ENCODE measurements around the gene MED1. TPM values are rescaled to one million over a fixed set of nuclear protein-coding genes. Genes with fewer than 3 reads are reported as not detected.

MED1 gene
- total RNA-seq, 1 donor from 2014 or later = 44.4 TPM

DNA sequence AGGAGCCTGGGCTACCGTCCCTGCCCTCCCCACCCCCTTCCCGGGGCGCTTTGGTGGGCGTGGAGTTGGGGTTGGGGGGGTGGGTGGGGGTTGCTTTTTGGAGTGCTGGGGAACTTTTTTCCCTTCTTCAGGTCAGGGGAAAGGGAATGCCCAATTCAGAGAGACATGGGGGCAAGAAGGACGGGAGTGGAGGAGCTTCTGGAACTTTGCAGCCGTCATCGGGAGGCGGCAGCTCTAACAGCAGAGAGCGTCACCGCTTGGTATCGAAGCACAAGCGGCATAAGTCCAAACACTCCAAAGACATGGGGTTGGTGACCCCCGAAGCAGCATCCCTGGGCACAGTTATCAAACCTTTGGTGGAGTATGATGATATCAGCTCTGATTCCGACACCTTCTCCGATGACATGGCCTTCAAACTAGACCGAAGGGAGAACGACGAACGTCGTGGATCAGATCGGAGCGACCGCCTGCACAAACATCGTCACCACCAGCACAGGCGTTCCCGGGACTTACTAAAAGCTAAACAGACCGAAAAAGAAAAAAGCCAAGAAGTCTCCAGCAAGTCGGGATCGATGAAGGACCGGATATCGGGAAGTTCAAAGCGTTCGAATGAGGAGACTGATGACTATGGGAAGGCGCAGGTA is 11.0 kb upstream of the MED1 start:
- Mint-ChIP-seq H3K4me1 (peaks cover 30% of the 10 kb centered on the region), H3K27ac (peak overlapping the region; percentile 100), H3K9me3 (no peaks in the 10 kb centered on the region), H3K36me3 (peaks cover 2% of the 10 kb centered on the region), H3K4me3 (peak overlapping the region; percentile 96), H3K27me3 (ENCODE audit: low read depth) (no peaks in the 10 kb centered on the region)
- DNase-seq (ENCODE audit: low spot score in 2 of 2, unreplicated experiment in 2 of 2) = peak in 1 of 2 experiments; percentile 41
- TF ChIP-seq, protein P1, sequence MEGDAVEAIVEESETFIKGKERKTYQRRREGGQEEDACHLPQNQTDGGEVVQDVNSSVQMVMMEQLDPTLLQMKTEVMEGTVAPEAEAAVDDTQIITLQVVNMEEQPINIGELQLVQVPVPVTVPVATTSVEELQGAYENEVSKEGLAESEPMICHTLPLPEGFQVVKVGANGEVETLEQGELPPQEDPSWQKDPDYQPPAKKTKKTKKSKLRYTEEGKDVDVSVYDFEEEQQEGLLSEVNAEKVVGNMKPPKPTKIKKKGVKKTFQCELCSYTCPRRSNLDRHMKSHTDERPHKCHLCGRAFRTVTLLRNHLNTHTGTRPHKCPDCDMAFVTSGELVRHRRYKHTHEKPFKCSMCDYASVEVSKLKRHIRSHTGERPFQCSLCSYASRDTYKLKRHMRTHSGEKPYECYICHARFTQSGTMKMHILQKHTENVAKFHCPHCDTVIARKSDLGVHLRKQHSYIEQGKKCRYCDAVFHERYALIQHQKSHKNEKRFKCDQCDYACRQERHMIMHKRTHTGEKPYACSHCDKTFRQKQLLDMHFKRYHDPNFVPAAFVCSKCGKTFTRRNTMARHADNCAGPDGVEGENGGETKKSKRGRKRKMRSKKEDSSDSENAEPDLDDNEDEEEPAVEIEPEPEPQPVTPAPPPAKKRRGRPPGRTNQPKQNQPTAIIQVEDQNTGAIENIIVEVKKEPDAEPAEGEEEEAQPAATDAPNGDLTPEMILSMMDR (IDR thresholded peaks at IDR 0.05; ENCODE audit: unreplicated experiment) = no peak

DNA sequence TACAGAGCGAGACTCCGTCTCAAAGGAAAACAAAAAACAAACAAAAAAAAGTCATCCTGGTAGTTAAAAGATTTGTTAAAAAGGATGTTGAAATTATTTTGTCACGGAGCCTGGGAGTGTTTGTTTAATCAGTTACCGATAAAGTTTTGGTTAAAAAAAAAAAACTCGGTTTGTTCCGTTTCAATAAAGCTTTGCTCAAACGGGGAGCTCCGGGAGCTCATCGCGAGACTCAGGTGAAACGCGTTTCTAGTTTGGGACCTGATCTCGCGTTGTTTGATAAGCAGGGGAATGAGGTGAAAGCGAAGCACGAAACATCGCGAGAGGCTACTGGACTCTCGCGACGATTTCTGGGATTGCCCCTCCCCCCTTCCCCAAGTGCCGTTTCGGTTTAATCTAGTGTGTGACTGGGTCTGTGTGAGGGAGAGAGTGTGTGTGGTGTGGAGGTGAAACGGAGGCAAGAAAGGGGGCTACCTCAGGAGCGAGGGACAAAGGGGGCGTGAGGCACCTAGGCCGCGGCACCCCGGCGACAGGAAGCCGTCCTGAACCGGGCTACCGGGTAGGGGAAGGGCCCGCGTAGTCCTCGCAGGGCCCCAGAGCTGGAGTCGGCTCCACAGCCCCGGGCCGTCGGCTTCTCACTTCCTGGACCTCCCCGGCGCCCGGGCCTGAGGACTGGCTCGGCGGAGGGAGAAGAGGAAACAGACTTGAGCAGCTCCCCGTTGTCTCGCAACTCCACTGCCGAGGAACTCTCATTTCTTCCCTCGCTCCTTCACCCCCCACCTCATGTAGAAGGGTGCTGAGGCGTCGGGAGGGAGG is 10.3 kb upstream of the MED1 start, which contains the start of gene CDK12:
TSS of gene CDK12 (plus strand) at position 374 of the 813 bp plus-strand sequence. CDS start 586 bp downstream, outside the sequence.
- Mint-ChIP-seq H3K27ac (peak within 1 kb of the TSS; percentile 100), H3K9me3 (no peaks in the 10 kb centered on the region), H3K4me3 (peak within 1 kb of the TSS; percentile 96), H3K36me3 (no peaks in the 10 kb centered on the region), H3K4me1 (peaks cover 28% of the 10 kb centered on the region), H3K27me3 (ENCODE audit: low read depth) (no peaks in the 10 kb centered on the region)
- TF ChIP-seq, protein P1 (IDR thresholded peaks at IDR 0.05; ENCODE audit: unreplicated experiment) = no peak
- peak; percentile 88 to 93 for DNase-seq (ENCODE audit: low spot score in 2 of 2, unreplicated experiment in 2 of 2)

DNA sequence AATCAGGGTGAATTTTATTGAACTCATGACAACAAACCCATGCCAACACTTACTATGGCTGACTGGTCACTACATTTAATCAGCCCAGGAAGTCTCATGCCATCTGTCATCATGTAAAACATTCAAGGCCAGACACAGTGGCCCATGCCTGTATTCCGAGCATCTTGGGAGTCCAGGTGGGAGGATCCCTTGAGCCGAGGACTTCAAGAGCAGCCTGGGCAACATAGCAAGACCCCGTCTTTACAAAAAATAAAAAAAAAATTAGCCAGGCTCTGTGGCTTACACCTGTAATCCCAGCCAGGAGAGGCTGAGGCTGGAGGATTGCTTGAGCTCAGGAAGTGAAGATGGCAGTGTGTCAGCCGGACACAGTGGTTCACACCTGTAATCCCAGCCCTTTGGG is 4.9 kb upstream of the MED1 start:
- Mint-ChIP-seq H3K27me3 (ENCODE audit: low read depth) (no peaks in the 10 kb centered on the region), H3K9me3 (no peaks in the 10 kb centered on the region), H3K4me3 (no peak overlapping the region), H3K4me1 (peaks cover 4% of the 10 kb centered on the region), H3K36me3 (no peaks in the 10 kb centered on the region), H3K27ac (no peak overlapping the region)
- DNase-seq (ENCODE audit: low spot score in 2 of 2, unreplicated experiment in 2 of 2) = no peak
- TF ChIP-seq, protein P1 (IDR thresholded peaks at IDR 0.05; ENCODE audit: unreplicated experiment) = no peak

DNA sequence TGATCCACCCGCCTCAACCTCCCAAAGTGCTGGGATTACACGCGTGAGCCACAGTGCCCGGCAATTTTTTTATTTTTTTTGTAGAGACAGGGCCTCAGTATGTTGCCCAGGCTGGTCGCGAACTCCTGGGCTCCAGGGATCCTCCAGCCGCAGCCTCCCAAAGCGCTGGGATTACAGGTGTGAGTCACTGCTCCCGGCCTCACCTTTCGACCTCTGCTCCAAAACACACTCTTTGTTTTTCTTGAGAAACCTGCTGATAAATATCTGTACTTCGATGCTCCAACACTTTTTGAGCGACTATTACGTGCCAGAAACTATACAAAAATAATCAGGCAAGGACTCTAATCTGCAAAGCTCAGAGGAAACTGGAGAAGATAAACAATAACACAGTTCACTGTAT is 1.0 kb downstream of the MED1 start:
- Mint-ChIP-seq H3K9me3 (no peaks in the 10 kb centered on the region), H3K36me3 (peaks cover 10% of the 10 kb centered on the region), H3K27ac (peak overlapping the region; percentile 100), H3K4me3 (peak overlapping the region; percentile 99), H3K27me3 (ENCODE audit: low read depth) (no peaks in the 10 kb centered on the region), H3K4me1 (peaks cover 14% of the 10 kb centered on the region)
- TF ChIP-seq, protein P1 (IDR thresholded peaks at IDR 0.05; ENCODE audit: unreplicated experiment) = no peak
- DNase-seq (ENCODE audit: low spot score in 2 of 2, unreplicated experiment in 2 of 2) = no peak

DNA sequence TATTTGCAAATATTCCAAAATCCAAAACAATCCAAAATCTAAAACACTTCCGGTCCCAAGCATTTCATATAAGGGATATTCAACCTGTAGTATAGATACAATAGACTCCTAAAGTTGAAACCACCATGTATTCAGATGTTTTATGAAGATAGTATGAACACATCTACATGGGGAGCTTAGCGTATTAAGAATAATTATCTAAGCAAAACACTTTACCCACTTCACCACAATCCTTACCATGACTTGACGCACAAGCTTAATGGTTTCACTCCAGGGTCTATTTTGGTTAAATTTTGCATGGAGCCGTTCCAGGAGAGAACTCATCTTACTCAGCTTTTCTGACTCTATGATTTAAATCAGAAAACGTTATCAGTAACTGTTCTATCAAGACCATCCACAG is 3.5 kb downstream of the MED1 start:
- no peaks in the 10 kb centered on the region for H3K9me3 Mint-ChIP-seq
- peaks cover 20% of the 10 kb centered on the region for H3K36me3 Mint-ChIP-seq
- H3K27me3 Mint-ChIP-seq (ENCODE audit: low read depth) = no peaks in the 10 kb centered on the region
- H3K27ac Mint-ChIP-seq = no peak overlapping the region
- DNase-seq (ENCODE audit: low spot score in 2 of 2, unreplicated experiment in 2 of 2) = no peak
- TF ChIP-seq, protein P1 (IDR thresholded peaks at IDR 0.05; ENCODE audit: unreplicated experiment) = no peak
- peaks cover 14% of the 10 kb centered on the region for H3K4me1 Mint-ChIP-seq
- H3K4me3 Mint-ChIP-seq = no peak overlapping the region

All from mesothelial cell of epicardium (in vitro differentiated cells).